ENCODE data around the gene KDM4F.

Gene KDM4F

DNA sequence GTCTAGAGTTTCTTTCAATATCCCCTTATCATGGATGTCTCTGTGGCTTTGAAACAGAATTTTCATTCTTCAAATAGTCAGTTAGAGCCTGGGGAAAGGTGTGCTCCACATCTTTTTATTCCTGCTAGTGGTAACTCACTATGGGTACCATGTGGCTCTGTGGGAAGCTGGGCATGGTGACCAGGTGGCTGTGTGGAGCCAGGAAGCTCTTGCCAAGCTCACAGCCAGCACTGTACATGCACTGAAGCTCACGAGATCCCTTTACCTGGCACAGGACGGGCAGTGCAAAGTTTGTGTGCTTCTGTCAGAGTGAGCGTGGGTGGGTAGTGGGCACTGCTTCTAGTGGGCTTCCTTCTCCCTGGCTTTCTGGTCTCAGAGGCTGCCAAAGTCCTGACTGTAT lies 6.3 kb upstream of the KDM4F start:
- H3K4me1 ChIP-seq = no peaks in the 10 kb centered on the region
- no peaks in the 10 kb centered on the region for H3K9me3 ChIP-seq
- in situ Hi-C loops (cut with MboI; ENCODE audit: low sequenced_read_pairs) = no loop called here
- H3K4me3 ChIP-seq = no peak overlapping the region
- no peaks in the 10 kb centered on the region for H3K36me3 ChIP-seq (replicated peaks)
- peaks cover 15% of the 10 kb centered on the region; the same call in 1 of the 2 replicates for H3K27me3 ChIP-seq (ENCODE audit: low read depth)
- DNase-seq (ENCODE audit: low spot score in 2 of 2) = no peak

DNA sequence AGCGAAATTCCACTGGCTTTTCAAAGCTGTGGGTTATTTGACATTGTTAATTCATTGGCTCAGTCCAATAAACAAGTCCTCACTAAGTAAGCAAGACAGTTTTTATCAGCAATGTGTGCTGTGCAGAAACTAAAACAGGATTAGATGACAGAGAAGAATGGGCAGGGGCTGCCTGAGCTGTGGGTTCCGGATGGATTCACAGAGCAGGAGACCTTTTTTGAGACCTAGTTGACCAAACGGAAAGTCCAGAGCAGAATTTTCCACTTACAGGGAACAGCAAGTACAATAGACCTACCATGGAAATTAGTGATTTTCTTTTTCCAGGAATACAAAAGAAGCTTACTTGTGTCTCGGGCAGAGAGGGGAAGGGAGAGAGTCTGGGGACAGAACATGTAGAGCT lies 5.2 kb upstream of the KDM4F start:
- no peak for DNase-seq (ENCODE audit: low spot score in 2 of 2)
- in situ Hi-C loops (cut with MboI; ENCODE audit: low sequenced_read_pairs) = no loop called here
- Histone ChIP-seq H3K4me1 (no peaks in the 10 kb centered on the region), H3K36me3 (replicated peaks) (no peaks in the 10 kb centered on the region), H3K27me3 (ENCODE audit: low read depth) (peaks cover 15% of the 10 kb centered on the region; the same call in 1 of the 2 replicates), H3K9me3 (no peaks in the 10 kb centered on the region), H3K4me3 (no peak overlapping the region)

GRCh38 chr11:95045812-95046211 lies 3.4 kb upstream of the KDM4F start:
- H3K4me3 ChIP-seq = no peak overlapping the region
- DNase-seq (ENCODE audit: low spot score in 2 of 2) = no peak
- H3K4me1 ChIP-seq = no peaks in the 10 kb centered on the region
- no peaks in the 10 kb centered on the region for H3K9me3 ChIP-seq
- no peaks in the 10 kb centered on the region for H3K36me3 ChIP-seq (replicated peaks)
- in situ Hi-C loops (cut with MboI; ENCODE audit: low sequenced_read_pairs) = no loop called here
- peaks cover 15% of the 10 kb centered on the region; the same call in 1 of the 2 replicates for H3K27me3 ChIP-seq (ENCODE audit: low read depth)

DNA sequence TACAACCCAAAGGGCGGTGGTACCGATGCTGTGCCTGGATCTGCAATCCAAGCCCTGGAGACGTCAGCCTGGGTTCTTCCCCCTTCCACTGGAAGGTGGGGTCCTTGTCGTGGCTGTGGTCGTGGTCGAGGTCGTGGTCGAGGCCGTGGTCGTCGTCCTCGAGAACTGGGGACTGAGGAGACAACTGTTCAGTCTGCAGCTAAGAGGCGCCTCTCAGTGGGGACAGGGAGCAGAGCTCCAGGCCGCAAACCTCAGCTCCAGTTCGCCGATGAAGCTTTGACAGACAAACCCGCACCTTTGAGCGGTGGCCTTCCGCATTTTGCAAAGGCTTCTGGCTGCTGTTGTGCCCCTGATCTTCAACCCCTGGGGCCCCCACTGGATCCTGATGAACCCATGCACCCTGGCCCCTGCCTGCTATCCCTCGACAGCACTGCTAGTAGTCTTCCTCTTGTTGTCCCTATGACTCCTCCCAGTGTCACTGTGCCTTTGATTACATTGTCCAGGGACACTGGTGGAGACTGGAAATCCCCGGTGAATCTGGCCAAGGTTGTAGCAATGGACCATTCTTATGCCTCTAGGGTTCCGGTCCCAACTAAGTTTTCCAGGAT lies 1.5 kb downstream of the KDM4F start:
- no peaks in the 10 kb centered on the region for H3K36me3 ChIP-seq (replicated peaks)
- no peak for DNase-seq (ENCODE audit: low spot score in 2 of 2)
- no peaks in the 10 kb centered on the region for H3K4me1 ChIP-seq
- H3K4me3 ChIP-seq = no peak overlapping the region
- H3K27me3 ChIP-seq (ENCODE audit: low read depth) = peaks cover 14% of the 10 kb centered on the region
- in situ Hi-C loops (cut with MboI; ENCODE audit: low sequenced_read_pairs) = no loop called here
- no peaks in the 10 kb centered on the region for H3K9me3 ChIP-seq

DNA sequence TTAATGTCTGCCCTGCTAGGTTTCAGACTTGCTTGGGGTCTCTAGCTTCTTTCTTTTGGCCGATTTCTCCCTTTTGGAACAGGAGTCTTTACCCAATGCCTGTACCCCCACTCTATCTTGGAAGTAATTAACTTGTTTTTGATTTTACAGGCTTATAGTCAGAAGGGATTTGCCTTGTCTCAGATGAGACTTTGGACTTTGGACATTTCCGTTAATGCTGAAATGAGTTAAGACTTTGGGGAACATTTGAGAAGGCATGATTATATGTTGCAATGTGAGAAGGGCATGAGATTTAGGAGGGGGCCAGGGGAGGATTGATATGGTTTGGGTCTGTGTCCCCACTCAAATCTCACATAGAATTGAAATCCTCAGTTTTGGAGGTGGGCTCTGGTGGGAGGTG lies 5.1 kb downstream of the KDM4F start:
- Histone ChIP-seq H3K27me3 (ENCODE audit: low read depth) (peaks cover 12% of the 10 kb centered on the region), H3K4me3 (no peak overlapping the region), H3K9me3 (no peaks in the 10 kb centered on the region), H3K4me1 (no peaks in the 10 kb centered on the region), H3K36me3 (replicated peaks) (no peaks in the 10 kb centered on the region)
- DNase-seq (ENCODE audit: low spot score in 2 of 2) = no peak
- in situ Hi-C loops (cut with MboI; ENCODE audit: low sequenced_read_pairs) = no loop called here

- Histone ChIP-seq H3K9me3 (no peaks in the 10 kb centered on the region), H3K4me1 (no peaks in the 10 kb centered on the region), H3K4me3 (no peak overlapping the region), H3K36me3 (replicated peaks) (no peaks in the 10 kb centered on the region), H3K27me3 (ENCODE audit: low read depth) (peaks cover 12% of the 10 kb centered on the region)
- in situ Hi-C loops (cut with MboI; ENCODE audit: low sequenced_read_pairs) = no loop called here
- DNase-seq (ENCODE audit: low spot score in 2 of 2) = no peak
These were observed 6.2 kb downstream of the KDM4F start for GRCh38 chr11:95055283-95055897.

DNA sequence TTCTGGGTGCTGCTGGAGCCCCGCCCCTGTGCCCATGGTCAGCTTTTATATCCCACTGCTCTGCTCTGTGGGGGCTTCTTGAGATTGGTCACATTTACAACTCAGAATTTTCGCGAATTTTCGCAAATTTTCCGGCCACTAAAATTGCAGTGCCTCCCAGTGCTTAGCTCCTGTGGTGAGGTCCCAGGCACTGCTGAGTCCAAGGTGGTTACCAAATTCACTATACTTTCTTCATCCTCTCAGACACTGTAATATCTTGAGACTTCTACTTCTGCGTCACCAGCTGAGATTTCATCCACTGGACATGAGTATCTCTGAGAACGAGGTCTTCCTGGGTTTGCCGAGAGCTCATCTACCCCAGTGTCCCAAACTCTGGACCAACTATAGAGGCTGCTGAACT lies 8.7 kb downstream of the KDM4F start:
- no peak for DNase-seq (ENCODE audit: low spot score in 2 of 2)
- no peaks in the 10 kb centered on the region for H3K36me3 ChIP-seq (replicated peaks)
- no peaks in the 10 kb centered on the region for H3K4me1 ChIP-seq
- in situ Hi-C loops (cut with MboI; ENCODE audit: low sequenced_read_pairs) = no loop called here
- no peaks in the 10 kb centered on the region for H3K9me3 ChIP-seq
- H3K4me3 ChIP-seq = no peak overlapping the region
- H3K27me3 ChIP-seq (ENCODE audit: low read depth) = peaks cover 25% of the 10 kb centered on the region

DNA sequence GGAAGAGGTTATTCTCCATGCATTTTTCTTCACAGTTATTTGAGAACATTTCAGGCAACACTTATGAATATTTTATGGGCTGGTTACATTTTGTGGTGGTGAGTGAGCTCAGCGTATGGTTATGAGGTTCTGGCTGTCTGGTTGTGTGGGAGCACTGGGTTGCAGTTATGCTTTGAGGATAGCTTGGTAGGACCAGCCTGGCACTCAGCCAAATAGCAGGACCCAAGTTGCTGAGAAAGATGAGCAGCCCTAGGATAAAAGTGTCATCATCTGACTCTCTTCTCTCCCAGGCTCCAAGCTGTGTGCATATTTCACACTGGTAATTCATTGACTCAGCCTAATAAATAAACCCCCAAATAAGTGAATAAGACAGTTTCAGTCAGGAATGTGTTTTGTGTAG lies 9.4 kb downstream of the KDM4F start:
- Histone ChIP-seq H3K4me3 (no peak overlapping the region), H3K27me3 (ENCODE audit: low read depth) (peaks cover 25% of the 10 kb centered on the region), H3K4me1 (no peaks in the 10 kb centered on the region), H3K36me3 (replicated peaks) (no peaks in the 10 kb centered on the region), H3K9me3 (no peaks in the 10 kb centered on the region)
- DNase-seq (ENCODE audit: low spot score in 2 of 2) = no peak
- in situ Hi-C loops (cut with MboI; ENCODE audit: low sequenced_read_pairs) = no loop called here

- H3K9me3 ChIP-seq = no peaks in the 10 kb centered on the region
- no peak for DNase-seq (ENCODE audit: low spot score in 2 of 2)
- H3K27me3 ChIP-seq (ENCODE audit: low read depth) = peaks cover 25% of the 10 kb centered on the region
- in situ Hi-C loops (cut with MboI; ENCODE audit: low sequenced_read_pairs) = no loop called here
- H3K36me3 ChIP-seq (replicated peaks) = no peaks in the 10 kb centered on the region
- H3K4me1 ChIP-seq = no peaks in the 10 kb centered on the region
- no peak overlapping the region for H3K4me3 ChIP-seq
These were observed 9.8 kb downstream of the KDM4F start for GRCh38 chr11:95059046-95059445.

- Histone ChIP-seq H3K9me3 (no peaks in the 10 kb centered on the region), H3K27me3 (ENCODE audit: low read depth) (peaks cover 13% of the 10 kb centered on the region), H3K36me3 (replicated peaks) (no peaks in the 10 kb centered on the region), H3K4me3 (no peak overlapping the region), H3K4me1 (peaks cover 7% of the 10 kb centered on the region; the same call in 1 of the 2 replicates)
- in situ Hi-C loops (cut with MboI; ENCODE audit: low sequenced_read_pairs) = no loop called here
- no peak for DNase-seq (ENCODE audit: low spot score in 2 of 2)
These were observed 16.1 kb downstream of the KDM4F start for GRCh38 chr11:95065336-95065735.

GRCh38 chr11:95066716-95067038 lies 17.5 kb downstream of the KDM4F start, which contains the start of gene SRSF8:
TSS of gene SRSF8 (plus strand) at chr11:95066919. CDS start at chr11:95067227, 308 bp downstream.
- Histone ChIP-seq H3K9me3 (no peaks in the 10 kb centered on the region), H3K4me3 (peak within 1 kb of the TSS; percentile 60), H3K27me3 (ENCODE audit: low read depth) (peaks cover 8% of the 10 kb centered on the region), H3K36me3 (replicated peaks) (no peaks in the 10 kb centered on the region; the same call in 1 of the 2 replicates), H3K4me1 (peaks cover 7% of the 10 kb centered on the region; the same call in 1 of the 2 replicates)
- peak in 1 of 2 experiments; percentile 28 for DNase-seq (ENCODE audit: low spot score in 2 of 2)
- in situ Hi-C loops (cut with MboI; ENCODE audit: low sequenced_read_pairs) = no loop called here

GRCh38 chr11:95067039-95067840 lies 18.0 kb downstream of the KDM4F start:
- H3K36me3 ChIP-seq (replicated peaks) = no peaks in the 10 kb centered on the region; the same call in 1 of the 2 replicates
- peaks cover 4% of the 10 kb centered on the region for H3K27me3 ChIP-seq (ENCODE audit: low read depth)
- peaks cover 7% of the 10 kb centered on the region; the same call in 1 of the 2 replicates for H3K4me1 ChIP-seq
- no peaks in the 10 kb centered on the region for H3K9me3 ChIP-seq
- in situ Hi-C loops (cut with MboI; ENCODE audit: low sequenced_read_pairs) = no loop called here
- peak overlapping the region; percentile 60 for H3K4me3 ChIP-seq
- peak; percentile 53 to 82 for DNase-seq (ENCODE audit: low spot score in 2 of 2)

GRCh38 chr11:95067841-95068219 lies 18.6 kb downstream of the KDM4F start:
- peaks cover 7% of the 10 kb centered on the region; the same call in 1 of the 2 replicates for H3K4me1 ChIP-seq
- no peak for DNase-seq (ENCODE audit: low spot score in 2 of 2)
- H3K9me3 ChIP-seq = no peaks in the 10 kb centered on the region
- peak overlapping the region; percentile 60 for H3K4me3 ChIP-seq
- no peaks in the 10 kb centered on the region; the same call in 1 of the 2 replicates for H3K36me3 ChIP-seq (replicated peaks)
- H3K27me3 ChIP-seq (ENCODE audit: low read depth) = no peaks in the 10 kb centered on the region; the same call in 1 of the 2 replicates
- in situ Hi-C loops (cut with MboI; ENCODE audit: low sequenced_read_pairs) = no loop called here

- peaks cover 7% of the 10 kb centered on the region; the same call in 1 of the 2 replicates for H3K4me1 ChIP-seq
- H3K9me3 ChIP-seq = no peaks in the 10 kb centered on the region
- peak overlapping the region; percentile 60 for H3K4me3 ChIP-seq
- no peaks in the 10 kb centered on the region; the same call in 1 of the 2 replicates for H3K36me3 ChIP-seq (replicated peaks)
- no peaks in the 10 kb centered on the region for H3K27me3 ChIP-seq (ENCODE audit: low read depth)
- in situ Hi-C loops (cut with MboI; ENCODE audit: low sequenced_read_pairs) = no loop called here
- peak; percentile 82 to 94 for DNase-seq (ENCODE audit: low spot score in 2 of 2)
These were observed 19.3 kb downstream of the KDM4F start for GRCh38 chr11:95068549-95068948.
